ENCODE measurements around the gene SH3RF1.

DNA sequence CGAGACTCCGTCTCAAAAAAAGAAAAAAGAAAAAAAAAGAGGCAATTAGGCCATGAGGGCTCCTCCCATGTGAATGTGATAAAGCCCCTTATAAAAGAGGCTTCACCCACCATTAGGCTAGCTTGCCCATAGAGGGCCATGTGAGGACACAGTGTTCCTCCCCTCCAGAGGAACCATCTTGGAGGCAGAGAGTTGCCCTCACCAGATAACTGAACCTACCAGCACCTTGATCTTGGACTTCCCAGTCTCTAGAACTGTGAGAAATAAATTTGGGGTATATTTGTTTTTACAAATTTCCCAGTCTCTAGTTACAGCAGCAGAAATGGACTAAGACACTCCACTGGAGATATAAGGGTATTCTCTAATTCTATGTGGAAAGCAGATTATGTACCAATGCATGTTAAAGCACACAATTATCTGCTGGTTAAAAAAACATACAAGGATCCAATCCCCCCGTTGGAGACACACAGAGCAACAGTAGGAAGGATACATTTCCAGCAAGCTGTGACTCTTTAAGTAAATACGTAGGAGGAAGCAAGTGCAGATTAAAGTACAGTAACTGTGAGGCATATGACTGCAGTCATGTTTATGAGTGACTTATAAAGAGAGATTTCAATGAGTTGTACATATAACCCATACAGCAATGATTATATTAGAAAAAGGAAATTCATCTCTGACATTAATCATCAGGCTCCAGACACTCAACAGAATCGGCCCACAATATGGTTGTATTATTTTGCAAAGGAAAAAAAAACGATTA, 21.4 kb downstream of the SH3RF1 start:
- TF ChIP-seq GATA2 (IDR thresholded peaks at IDR 0.05; ENCODE audit: low read depth, low read length), result no peak
- no peak for TF ChIP-seq GATA3 (IDR thresholded peaks at IDR 0.05; ENCODE audit: low read depth, low read length)
